GM18867 (cell line): ENCODE results near the gene VTI1A.
"Not testable (repeated sequence)": the region's sequence is repeated elsewhere in the genome, so short reads cannot be mapped to it uniquely, and the experiment has no call there.

Experiments
- ATAC-seq: cut with Tn5 transposase; IDR thresholded peaks from one replicate; pipeline ENCODE4 v1.9.1; 2021; ENCODE audit warnings: mild to moderate bottlenecking, moderate library complexity; ENCODE audit not compliant: unreplicated experiment

Gene VTI1A

DNA sequence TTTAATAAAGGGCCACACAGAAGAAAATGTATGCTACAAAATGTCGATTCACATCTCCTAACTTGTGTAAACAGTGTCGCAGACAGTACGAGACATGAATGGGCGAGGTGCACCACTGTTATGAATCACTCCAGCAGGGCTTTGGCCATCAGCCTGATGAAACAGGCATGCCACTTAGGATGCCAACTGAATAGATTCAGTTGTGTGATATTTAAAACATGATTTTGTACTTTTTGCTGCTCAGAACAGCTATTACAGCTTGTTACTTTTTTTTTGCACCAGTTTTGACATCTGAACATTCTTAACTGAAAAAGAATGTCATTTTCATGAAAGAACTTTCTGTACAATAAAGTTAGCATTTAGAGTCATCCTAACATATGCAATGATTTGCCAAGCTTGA is 138.1 kb downstream of the VTI1A start:
- ATAC-seq, result no peak

DNA sequence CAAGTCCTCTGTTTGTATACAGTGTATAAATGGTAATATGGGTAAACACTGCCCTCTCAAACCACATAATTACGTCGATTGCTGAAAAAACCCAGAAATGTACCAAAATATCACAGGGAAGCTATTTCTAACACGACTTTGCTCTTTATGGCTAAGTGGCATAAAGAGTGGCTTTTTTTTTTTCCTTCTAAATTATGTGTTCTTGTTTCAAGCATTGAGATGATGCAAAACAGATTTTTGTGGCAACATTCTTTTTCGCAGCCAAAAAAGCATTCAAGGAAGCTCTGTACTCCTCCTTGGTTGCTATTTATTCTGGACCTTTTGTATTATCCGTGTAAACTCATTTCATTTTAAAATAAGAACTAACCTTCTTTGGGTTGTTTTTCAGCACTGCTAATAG is 138.9 kb downstream of the VTI1A start:
- no peak for ATAC-seq

DNA sequence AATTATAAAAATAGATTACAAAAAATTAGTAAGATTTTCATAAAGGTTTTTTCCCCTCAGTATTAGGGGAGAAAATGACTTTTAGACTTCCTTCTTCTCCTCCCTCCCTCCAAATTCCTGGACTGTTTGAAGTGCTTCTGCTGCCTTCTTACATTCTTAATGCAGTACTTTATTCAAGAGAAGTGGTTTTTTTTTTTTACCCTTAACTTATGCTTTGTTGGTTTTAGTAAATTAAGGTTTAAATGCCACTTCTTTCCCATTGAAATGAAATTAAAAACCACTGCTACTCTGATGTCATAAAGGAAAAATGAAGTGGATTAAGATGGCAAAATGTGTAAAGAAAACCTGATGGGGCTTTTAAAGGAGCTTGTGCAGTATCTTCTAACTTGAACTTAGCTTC is 140.7 kb downstream of the VTI1A start:
- ATAC-seq, result no peak

DNA sequence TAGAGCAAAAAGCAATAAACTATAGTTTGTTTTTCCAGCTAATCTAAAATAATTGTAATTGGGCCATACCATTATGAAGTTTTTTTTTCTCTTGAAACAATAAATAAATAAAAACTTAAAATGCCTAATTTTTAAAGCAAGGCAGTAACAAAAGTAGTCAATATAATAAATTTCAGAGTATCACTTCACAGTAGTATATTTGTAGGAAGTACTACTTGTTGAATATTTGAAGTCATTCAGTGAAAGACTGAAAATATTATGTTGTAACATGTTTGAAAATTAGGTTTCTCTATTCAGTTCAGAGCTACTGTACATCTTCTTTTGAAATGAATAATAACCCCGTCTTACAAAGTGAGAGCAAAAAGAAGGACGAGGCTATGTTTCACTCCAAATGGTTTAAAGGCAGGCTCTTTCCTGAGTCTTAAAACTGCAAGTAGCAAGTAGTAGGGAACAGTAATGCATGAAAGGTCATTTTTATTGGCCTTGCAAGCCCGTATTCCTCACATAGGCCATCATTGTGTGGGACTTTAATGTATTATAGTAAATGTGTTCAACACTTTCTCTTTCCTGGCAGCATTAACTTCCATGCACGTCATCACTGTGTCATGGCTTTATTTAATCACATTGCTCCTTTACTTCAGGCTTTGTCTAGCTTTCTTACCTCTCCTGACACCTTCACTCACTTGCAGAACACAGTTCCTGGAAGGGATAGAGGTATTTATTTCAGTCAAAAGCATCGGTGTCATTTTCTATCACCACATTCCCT is 141.4 kb downstream of the VTI1A start:
- ATAC-seq, result no peak

DNA sequence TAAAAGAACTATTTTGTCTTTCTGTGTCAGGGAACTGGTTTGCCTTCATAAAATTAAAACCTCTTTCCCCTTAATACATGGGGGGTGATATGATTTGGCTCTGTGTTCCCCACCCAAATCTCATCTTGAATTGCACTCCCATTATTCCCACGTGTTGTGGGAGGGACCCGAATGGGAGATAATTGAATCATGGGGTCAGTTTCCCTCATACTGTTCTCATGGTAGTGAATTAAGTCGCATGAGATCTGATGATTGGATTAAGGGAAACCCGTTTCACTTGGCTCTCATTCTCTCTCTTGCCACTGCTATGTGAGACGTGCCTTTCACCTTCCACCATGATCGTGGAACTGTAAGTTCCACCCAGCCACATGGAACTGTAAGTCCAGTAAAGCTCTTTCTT is 142.1 kb downstream of the VTI1A start:
- ATAC-seq, result no peak

DNA sequence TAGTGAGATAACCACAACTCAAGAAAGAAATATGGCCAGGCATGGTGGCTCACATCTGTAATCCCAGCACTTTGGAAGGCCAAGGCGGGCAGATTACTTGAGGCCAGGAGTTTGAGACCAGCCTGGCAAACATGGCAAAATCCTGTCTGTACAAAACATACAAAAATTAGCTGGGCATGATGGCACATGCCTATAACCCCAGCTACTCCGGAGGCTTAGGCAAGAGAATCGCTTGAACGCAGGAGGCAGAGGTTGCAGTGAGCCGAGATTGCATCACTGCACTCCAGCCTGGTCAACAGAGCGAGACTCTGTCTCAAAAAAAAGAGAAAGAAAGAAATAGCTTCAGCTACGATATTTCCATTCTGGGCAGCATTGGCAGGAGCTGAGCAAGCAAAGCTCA is 143.8 kb downstream of the VTI1A start:
- ATAC-seq, result not testable (repeated sequence)

DNA sequence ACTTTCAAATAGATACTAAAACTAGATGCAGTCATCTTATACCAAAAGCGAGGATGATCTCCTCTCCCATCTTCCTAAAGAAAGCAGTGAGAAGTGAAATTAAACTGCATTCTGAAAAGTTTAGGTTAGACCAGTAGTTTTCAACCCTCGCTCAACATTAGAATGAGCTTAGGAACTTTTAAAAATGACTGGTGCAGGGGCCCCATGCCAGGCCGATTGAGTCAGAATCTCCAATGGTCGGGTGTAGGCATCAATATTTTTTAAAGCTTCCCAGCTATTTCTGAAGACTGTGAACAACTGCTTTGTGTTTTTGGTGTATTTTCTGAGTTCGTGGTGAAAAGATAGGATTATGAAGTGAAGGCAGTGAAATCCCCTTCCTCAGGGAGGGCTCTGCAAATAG is 146.0 kb downstream of the VTI1A start:
- ATAC-seq, result no peak

DNA sequence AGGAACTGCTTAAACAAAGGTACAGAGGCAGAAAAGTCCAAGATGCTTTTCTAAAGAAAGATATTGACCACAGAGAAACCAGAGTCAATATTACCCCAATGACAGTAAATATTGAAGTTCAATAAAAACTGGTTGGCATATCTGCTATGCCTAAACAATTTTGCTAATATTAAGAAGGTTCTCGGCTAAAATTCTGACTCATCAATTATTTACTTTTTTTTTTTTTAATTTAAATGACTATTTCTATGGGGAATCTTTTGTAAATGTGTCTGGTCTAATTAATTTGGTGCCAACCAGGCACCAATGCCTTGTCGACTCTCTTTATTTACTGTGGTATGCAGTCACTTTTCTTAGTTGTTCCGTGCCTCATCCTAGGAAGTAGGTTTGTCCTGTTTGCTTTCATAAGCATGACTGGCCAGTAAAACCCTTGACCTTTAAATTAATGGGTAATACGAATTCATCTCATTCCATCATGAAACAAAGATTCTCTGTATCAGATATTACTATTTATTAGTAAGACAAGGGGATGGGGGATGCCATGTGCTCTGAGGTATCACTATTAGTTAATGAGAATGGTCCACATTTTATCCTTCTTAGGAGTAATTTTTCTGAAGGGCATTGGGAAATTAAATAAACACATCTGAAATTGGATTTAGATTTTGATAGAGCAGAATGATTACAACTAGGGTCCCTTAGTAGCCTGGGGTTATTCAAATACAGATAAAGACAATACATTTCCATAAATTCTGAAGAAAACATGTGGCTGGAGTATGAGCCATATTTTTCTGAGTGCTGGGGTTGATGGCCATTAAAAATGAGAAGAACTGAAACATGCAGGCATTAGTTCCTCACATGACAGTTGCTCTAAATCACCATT is 154.4 kb downstream of the VTI1A start:
- no peak for ATAC-seq

DNA sequence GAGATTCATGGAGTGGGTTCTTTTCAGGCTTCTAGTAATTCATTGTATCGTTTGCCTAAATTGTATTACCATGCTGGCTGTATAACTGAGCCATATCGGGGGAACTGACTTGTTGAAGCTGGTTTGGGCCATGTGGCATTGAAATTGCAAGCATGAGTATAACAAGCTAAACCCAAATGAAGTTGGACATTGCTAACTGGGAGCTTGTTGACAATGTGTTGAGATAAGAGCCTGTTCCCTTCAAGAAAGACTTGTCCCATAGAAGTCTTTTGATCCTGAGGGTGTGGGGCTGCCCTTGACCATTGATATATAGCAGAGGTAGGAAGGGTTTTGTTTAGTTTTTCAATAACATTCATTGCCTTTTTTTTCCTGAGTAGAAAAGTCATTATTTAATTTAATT is 156.0 kb downstream of the VTI1A start:
- ATAC-seq, result no peak

DNA sequence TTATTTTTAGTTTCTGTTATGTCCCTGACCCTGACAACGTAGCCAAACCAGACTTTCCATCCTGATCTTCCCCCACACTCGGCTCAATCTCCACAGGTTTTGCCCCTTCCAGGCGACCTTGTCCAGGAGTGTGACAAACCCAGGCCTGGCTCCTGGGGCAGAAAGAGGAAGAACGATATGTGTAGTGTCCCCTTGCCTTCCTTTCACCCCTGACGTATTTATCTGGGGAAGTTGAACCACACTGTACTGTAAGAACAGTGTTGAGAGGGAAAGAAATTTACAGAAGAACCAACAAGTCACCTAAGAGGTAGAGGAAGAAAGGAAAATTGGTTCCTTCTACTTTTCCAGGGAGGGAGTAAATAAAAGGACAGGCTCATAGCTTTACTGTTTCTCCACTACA is 158.0 kb downstream of the VTI1A start:
- ATAC-seq, result no peak

DNA sequence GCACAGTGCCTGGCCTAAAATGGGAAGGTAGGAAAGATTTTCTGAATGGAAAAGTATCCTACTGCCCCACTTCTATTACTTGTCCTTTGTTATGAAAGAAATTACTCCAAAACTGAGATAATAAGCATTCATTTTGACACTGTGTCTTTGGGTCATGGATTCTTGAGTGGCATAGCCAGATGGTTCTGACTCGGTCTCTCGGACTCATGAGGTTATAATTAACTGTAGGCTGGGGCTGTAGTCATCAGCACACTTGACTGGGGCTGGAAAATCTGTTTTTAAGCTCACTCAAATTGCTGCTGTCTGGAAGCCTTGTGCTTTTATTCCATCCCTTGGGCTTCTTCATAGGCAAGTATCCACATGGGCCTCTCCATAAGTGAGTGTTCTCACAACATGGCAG is 160.5 kb downstream of the VTI1A start:
- ATAC-seq, result no peak

DNA sequence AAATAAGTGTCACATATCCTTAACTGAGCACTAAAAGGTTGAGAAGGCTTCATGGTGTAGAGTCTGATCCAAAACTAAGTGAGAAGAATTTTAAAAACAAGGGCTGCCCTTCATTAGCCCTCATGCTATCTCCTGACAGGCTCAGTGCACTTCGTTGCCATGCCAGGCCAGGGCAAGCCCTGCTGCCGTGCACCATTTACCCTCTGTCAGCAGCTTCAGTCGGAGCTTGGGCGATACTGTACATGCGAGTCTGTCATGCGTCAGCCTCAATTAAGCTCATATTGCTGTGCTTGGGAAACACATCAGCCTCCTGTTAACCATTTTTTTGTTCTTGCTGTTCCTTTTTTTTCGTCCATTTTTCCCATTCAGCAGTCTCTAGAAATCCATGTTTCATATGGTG is 166.6 kb downstream of the VTI1A start:
- no peak for ATAC-seq

DNA sequence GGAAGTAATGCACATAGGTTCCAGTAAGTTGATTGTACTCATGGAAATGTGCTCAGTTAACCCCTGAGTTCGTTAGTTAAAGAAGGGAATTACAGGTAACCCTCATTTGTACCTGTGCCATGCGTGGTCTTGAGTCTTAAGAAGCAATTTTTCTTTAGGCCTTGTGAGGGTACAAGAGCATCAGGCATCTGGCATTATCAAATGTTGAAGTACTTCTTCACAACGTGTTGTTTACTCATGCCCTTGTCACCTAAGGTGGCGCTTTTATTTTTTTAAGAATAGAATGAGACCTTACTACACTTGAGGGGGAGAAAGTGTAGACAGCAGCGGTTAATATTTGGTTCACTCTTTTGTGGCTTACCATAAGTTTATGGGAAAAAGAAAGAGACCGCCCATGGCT is 167.1 kb downstream of the VTI1A start:
- ATAC-seq, result no peak

DNA sequence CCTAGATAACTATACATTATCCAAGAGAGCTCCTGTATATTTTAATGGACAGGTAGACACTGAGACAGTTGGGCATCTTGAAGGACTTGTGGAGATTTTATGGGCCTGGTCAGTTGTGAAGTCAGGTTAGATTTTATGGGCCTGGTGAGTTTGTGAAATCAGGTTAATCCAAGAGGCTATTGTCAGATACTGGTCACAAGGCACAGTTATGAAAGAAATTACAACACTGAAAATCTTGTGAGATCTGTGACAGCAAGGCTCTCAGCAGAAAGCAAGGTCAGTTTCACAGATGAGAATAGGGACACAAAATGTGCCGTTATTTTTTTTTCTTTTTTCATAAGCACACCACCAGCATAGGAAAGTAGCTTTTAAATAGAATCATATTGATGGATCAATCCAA is 167.6 kb downstream of the VTI1A start:
- ATAC-seq, result no peak

DNA sequence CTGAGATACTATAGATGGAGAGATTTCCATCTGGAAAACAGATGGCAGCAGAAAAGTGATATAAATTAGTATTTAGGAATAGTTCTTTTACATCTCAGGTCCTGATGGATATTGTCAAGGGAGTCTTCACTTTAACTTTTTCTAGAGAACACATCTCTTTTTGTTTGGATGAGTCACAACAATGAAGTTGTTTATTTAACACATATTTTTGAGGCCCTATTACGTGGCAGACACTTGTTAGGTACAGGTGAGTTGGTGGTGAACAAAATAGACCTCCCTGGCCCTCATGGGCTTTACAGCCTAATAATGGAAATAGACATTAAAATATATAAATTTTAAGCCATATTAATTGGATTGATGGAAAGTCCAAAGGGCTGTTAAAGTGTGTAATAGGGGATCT is 168.3 kb downstream of the VTI1A start:
- ATAC-seq, result no peak

DNA sequence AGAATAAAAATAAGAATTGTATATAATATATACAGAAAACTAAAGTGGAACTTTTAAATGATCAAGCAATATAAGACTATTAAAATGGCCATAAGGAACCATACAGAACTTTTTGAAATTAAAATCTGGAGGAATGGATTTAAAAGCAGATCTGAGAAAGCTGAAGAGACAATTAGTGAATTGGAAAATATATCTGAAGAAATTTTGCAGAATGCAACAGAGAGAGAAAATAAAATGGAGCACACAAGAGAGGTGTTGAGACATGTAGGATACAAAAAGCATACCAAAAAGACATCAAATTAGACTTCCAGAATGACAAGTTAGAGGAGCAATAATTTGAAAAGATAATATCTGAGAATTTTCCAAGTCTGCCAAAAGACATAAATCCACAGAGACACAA is 169.6 kb downstream of the VTI1A start:
- ATAC-seq, result no peak

DNA sequence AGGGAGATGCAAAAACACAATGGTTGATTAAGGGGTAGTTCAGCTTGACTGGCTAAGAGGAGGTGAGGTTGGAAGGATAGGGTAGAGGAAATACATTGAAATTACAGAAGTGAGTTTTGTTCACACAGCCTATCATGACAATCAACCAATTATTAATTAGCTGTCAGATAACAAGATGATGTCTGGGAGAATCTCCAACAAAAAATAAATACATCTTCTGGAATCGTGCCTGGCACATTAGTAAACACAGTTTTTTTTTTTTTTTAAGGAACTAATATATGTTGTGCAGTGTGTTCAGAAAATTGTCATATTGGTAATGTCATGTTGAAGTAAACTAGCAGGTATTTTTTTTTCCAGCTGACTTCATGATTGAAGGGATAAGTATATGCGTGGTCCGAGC is 171.8 kb downstream of the VTI1A start:
- no peak for ATAC-seq

DNA sequence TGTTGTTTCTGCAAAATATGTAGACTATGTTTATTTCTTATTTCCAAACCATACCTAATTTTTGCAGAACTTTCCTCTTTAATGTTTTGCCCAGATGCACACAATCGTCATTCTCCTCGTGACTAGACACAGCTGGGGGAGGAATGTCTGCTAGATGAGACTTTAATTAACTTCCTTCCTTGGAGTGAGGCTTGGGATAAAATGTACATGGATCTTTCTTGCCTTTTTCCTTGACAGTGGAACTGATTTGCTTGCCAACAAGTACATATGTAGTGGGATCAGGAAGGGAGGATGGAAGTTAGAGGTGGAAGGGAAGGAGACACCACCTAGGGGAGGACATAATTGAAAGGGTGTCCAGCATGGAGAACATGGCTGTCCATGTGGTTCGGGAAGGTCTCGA is 172.5 kb downstream of the VTI1A start:
- ATAC-seq, result no peak

DNA sequence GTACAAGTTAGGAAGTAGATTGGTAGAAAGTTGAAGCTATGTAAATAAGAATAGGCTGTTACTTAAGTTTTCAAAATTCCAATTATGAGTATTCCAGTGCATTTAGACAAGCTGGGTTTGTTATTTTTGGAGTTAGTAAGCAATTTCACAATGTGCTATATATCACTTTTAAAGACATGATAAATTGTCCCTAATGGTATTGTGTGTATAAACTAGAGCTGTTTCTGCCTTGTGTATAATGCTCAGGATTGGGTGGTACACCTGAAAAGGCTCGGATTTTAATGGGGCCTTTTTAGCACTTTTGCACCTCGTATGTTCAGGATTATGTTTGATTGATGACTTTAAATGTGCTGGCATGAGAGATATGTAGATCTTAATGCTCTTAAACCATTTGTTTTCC is 175.8 kb downstream of the VTI1A start:
- no peak for ATAC-seq

DNA sequence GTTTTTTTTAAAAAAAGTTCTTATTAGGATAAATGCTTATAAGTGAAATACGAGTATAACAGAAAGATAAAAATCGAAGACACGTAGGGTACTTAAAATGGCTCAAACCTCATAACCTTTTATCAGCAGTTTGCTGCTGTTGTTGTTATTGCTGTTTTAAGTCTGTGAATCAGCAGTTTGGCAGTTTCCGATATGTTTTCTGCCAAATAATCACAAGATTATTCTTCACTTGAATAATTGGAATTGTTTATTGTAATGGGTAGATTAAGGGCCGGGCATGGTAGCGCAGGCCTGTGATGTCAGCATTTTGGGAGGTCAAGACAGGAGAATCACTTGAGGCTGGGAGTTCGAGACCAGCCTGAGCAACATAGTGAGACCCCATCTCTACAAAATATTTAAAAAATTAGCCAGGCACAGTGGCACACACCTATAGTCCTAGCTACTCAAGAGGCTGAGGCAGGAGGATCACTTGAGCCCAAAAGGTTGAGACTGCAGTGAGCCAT is 177.6 kb downstream of the VTI1A start:
- ATAC-seq, result no peak

DNA sequence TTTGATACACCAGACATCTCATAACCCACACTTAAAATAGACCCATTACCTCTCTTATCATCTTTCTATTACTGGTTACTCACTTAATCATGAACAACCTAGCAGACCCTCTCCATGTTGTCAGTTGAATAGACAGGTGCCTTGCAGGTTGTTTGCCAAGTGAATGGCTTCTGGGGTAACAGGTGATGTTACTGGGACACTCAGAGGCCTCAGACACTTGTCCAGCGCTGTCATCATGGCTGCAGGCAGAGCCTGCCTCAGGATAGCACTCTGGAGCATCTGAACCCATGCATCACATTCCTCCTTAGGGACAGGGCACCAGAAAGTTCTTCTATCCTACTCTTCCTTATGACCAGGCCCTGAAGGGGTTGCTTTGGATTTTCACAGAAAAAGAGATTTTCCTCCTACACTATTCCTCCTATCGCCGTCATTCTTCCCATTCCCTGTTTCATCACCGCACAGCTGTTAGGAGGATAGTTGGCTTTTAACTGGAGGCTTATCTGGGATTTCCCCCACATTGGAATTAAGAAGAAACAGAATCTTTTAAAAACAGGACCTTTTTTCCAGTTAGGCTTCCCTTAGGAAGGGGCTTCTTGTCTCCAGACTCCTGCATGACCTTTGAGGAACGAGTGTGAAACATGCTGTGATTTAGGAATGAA is 182.1 kb downstream of the VTI1A start:
- no peak for ATAC-seq
